Immature natural killer cell (primary cell): ENCODE measurements around the gene OR5K4. TPM values are rescaled to one million over a fixed set of nuclear protein-coding genes. Genes with fewer than 3 reads are reported as not detected.
A peak's percentile ranks its signal among the peaks of the same experiment; 100 is the strongest.

Experiments used
- DNase-seq, 3 donors: peaks; one replicate each; pipeline ENCODE4 v3.0.0; 2022; ENCODE audit warnings: mixed read lengths in 1 of 3
- H3K27ac Mint-ChIP-seq, 6 donors: one replicate each; pipeline ENCODE4 v1.8.0; 2020; ENCODE audit warnings: mixed read lengths in 6 of 6, mild to moderate bottlenecking in 5 of 6, inconsistent platforms in 4 of 6, moderate library complexity in 3 of 6
- H3K27me3 Mint-ChIP-seq, 3 donors: one replicate each; pipeline ENCODE4 v1.8.0; 2020 to 2021; ENCODE audit warnings: low read depth in 3 of 3, mild to moderate bottlenecking in 3 of 3, mixed read lengths in 3 of 3, moderate library complexity in 3 of 3, inconsistent platforms in 1 of 3
- H3K36me3 Mint-ChIP-seq, 3 donors: one replicate each; pipeline ENCODE4 v1.8.0; 2020; ENCODE audit warnings: mixed read lengths in 3 of 3, inconsistent platforms in 2 of 3, mild to moderate bottlenecking in 2 of 3
- H3K4me1 Mint-ChIP-seq, 2 donors: one replicate each; pipeline ENCODE4 v1.8.0; 2020; ENCODE audit warnings: inconsistent platforms in 2 of 2, mild to moderate bottlenecking in 2 of 2, mixed read lengths in 2 of 2, moderate library complexity in 1 of 2
- H3K4me3 Mint-ChIP-seq, 5 donors: one replicate each; pipeline ENCODE4 v1.8.0; 2020; ENCODE audit warnings: mild to moderate bottlenecking in 5 of 5, mixed read lengths in 5 of 5, inconsistent platforms in 3 of 5, moderate library complexity in 3 of 5
- H3K9me3 Mint-ChIP-seq, 6 donors: one replicate each; pipeline ENCODE4 v1.8.0; 2020; ENCODE audit warnings: mild to moderate bottlenecking in 6 of 6, mixed read lengths in 6 of 6, inconsistent platforms in 4 of 6, moderate library complexity in 3 of 6
- polyA plus RNA-seq, 3 donors: library from polyadenylated mRNA; unstranded; fragments of 300-500 nt; fragmentation: Illumina TruSeq; gene quantifications; one replicate each; pipeline ENCODE4 v1.2.3, GENCODE V29; 2021

Gene OR5K4
- polyA plus RNA-seq, 3 donors from 2014 or later = not detected

- Mint-ChIP-seq H3K36me3 (no peaks in the 10 kb centered on the region), H3K27ac (no peak overlapping the region), H3K4me3 (no peak overlapping the region), H3K27me3 (peaks cover 0 to 7% (median 3%) of the 10 kb centered on the region in 3 donors), H3K4me1 (no peaks in the 10 kb centered on the region), H3K9me3 (no peaks in the 10 kb centered on the region)
- DNase-seq = peak in 2 of 3 donors; percentile 5 to 19
Measured at GRCh38 chr3:98343647-98344507, 9.8 kb upstream of the OR5K4 start.

- Mint-ChIP-seq H3K27ac (no peak overlapping the region), H3K4me1 (no peaks in the 10 kb centered on the region), H3K36me3 (no peaks in the 10 kb centered on the region), H3K27me3 (peaks cover 0 to 2% (median 2%) of the 10 kb centered on the region in 3 donors), H3K4me3 (no peak overlapping the region), H3K9me3 (no peaks in the 10 kb centered on the region)
- DNase-seq = no peak
Measured at GRCh38 chr3:98350082-98350481, 3.6 kb upstream of the OR5K4 start.

- Mint-ChIP-seq H3K9me3 (peaks cover 3 to 25% (median 12%) of the 10 kb centered on the region in 6 donors), H3K27ac (no peak overlapping the region), H3K27me3 (peaks cover 0 to 6% (median 1%) of the 10 kb centered on the region in 3 donors), H3K36me3 (peaks cover 0 to 5% (median 0%) of the 10 kb centered on the region in 3 donors), H3K4me1 (no peaks in the 10 kb centered on the region), H3K4me3 (no peak overlapping the region)
- DNase-seq = no peak
Measured at GRCh38 chr3:98359250-98359649, 5.6 kb downstream of the OR5K4 start.

- Mint-ChIP-seq H3K4me3 (no peak overlapping the region), H3K27me3 (peaks cover 0 to 6% (median 1%) of the 10 kb centered on the region in 3 donors), H3K9me3 (peaks cover 3 to 25% (median 12%) of the 10 kb centered on the region in 6 donors), H3K27ac (no peak overlapping the region), H3K4me1 (no peaks in the 10 kb centered on the region), H3K36me3 (peaks cover 0 to 5% (median 0%) of the 10 kb centered on the region in 3 donors)
- DNase-seq = no peak
Measured at GRCh38 chr3:98359993-98360675, 6.5 kb downstream of the OR5K4 start.

GRCh38 chr3:98360681-98361080 is 7.0 kb downstream of the OR5K4 start:
- Mint-ChIP-seq H3K4me3 (no peak overlapping the region), H3K9me3 (peaks cover 3 to 31% (median 13%) of the 10 kb centered on the region in 6 donors), H3K36me3 (peaks cover 0 to 5% (median 0%) of the 10 kb centered on the region in 3 donors), H3K4me1 (no peaks in the 10 kb centered on the region), H3K27me3 (peaks cover 0 to 6% (median 1%) of the 10 kb centered on the region in 3 donors), H3K27ac (no peak overlapping the region)
- no peak for DNase-seq

DNA sequence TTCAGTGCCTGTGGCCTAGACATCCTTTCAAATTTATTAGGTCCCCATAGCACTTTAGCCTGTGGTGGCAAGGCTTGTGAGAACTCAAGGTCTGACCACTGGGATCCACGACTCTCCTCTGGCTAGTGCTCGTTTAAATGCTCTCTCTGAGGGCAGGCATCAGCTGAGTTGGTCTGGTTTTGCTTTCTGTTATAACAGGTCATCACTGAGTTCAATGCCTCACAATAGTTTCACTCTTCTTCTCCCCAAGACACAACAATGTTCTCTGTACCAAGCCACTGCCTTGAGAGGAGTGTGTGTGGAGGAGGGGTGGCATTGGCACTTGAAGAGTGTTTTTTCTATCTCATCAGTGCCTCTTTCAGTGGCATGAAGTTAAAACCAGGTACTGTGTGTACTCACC is 7.6 kb downstream of the OR5K4 start:
- no peak for DNase-seq
- H3K4me3 Mint-ChIP-seq = no peak overlapping the region
- peaks cover 0 to 6% (median 1%) of the 10 kb centered on the region in 3 donors for H3K27me3 Mint-ChIP-seq
- H3K36me3 Mint-ChIP-seq = peaks cover 0 to 5% (median 0%) of the 10 kb centered on the region in 3 donors
- H3K4me1 Mint-ChIP-seq = no peaks in the 10 kb centered on the region
- peaks cover 3 to 35% (median 13%) of the 10 kb centered on the region in 6 donors for H3K9me3 Mint-ChIP-seq
- H3K27ac Mint-ChIP-seq = no peak overlapping the region

- no peak for DNase-seq
- no peaks in the 10 kb centered on the region for H3K4me1 Mint-ChIP-seq
- no peaks in the 10 kb centered on the region for H3K36me3 Mint-ChIP-seq
- H3K27me3 Mint-ChIP-seq = peaks cover 0 to 4% (median 0%) of the 10 kb centered on the region in 3 donors
- no peak overlapping the region for H3K4me3 Mint-ChIP-seq
- no peak overlapping the region for H3K27ac Mint-ChIP-seq
- peaks cover 0 to 10% (median 2%) of the 10 kb centered on the region in 6 donors for H3K9me3 Mint-ChIP-seq
Measured at GRCh38 chr3:98367464-98368246, 14.0 kb downstream of the OR5K4 start.

- Mint-ChIP-seq H3K27me3 (peaks cover 0 to 4% (median 0%) of the 10 kb centered on the region in 3 donors), H3K9me3 (peaks cover 0 to 3% (median 0%) of the 10 kb centered on the region in 6 donors), H3K4me3 (no peak overlapping the region), H3K36me3 (no peaks in the 10 kb centered on the region), H3K27ac (no peak overlapping the region), H3K4me1 (no peaks in the 10 kb centered on the region)
- no peak for DNase-seq
Measured at GRCh38 chr3:98371186-98371585, 17.5 kb downstream of the OR5K4 start.

DNA sequence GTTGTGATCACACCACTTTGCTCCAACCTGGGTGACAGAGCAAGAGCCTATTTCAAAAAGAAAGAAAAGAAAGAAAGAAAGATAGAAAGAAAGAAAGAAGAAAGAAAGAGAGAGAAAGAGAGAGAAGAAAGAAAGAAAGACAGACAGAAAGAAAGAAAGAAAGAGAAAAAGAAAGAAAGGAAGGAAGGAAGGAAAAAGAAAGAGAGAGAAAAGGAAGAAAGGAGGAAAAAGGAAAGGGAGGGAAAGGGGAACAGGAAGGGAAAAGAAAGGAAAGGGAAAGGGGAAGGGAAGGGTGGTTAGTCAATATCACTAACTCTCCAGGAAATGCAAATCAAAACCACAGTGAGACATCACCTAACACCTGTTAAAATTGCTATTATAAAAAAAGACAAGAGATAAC is 18.2 kb downstream of the OR5K4 start:
- Mint-ChIP-seq H3K36me3 (no peaks in the 10 kb centered on the region), H3K4me3 (no peak overlapping the region), H3K4me1 (no peaks in the 10 kb centered on the region), H3K27me3 (peaks cover 0 to 4% (median 0%) of the 10 kb centered on the region in 3 donors), H3K27ac (no peak overlapping the region), H3K9me3 (peaks cover 0 to 3% (median 0%) of the 10 kb centered on the region in 6 donors)
- no peak for DNase-seq

- Mint-ChIP-seq H3K9me3 (peaks cover 0 to 3% (median 0%) of the 10 kb centered on the region in 6 donors), H3K4me3 (no peak overlapping the region), H3K27ac (no peak overlapping the region), H3K4me1 (no peaks in the 10 kb centered on the region), H3K36me3 (no peaks in the 10 kb centered on the region), H3K27me3 (peaks cover 0 to 4% (median 0%) of the 10 kb centered on the region in 3 donors)
- no peak for DNase-seq
Measured at GRCh38 chr3:98372445-98372844, 18.8 kb downstream of the OR5K4 start.

DNA sequence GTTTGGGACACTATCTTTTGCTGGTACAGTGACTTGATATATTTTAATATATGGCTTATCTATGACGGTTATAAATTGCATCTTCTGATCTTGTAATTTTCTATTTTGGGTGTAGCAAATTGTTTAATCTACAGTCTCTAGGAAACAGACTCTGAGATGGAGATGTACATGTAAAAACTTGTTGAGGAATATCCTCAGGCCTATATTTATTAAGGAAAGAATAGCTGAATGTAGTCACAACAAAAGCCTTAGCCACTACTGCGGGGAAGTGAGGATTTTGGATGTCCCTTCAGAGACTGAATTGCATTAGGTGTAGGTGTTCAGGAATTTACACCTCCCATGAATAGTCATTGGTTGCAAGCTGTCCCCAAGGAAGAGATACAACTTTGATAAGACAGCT is 23.0 kb downstream of the OR5K4 start:
- Mint-ChIP-seq H3K9me3 (peaks cover 0 to 5% (median 0%) of the 10 kb centered on the region in 6 donors), H3K4me3 (no peak overlapping the region), H3K27ac (no peak overlapping the region), H3K4me1 (no peaks in the 10 kb centered on the region), H3K36me3 (no peaks in the 10 kb centered on the region), H3K27me3 (peaks cover 0 to 2% (median 0%) of the 10 kb centered on the region in 3 donors)
- DNase-seq = no peak

- H3K4me3 Mint-ChIP-seq = no peak overlapping the region
- peaks cover 0 to 2% (median 0%) of the 10 kb centered on the region in 6 donors for H3K9me3 Mint-ChIP-seq
- DNase-seq = no peak
- H3K27ac Mint-ChIP-seq = no peak overlapping the region
- peaks cover 0 to 3% (median 0%) of the 10 kb centered on the region in 3 donors for H3K36me3 Mint-ChIP-seq
- peaks cover 4 to 10% (median 5%) of the 10 kb centered on the region in 3 donors for H3K27me3 Mint-ChIP-seq
- no peaks in the 10 kb centered on the region for H3K4me1 Mint-ChIP-seq
Measured at GRCh38 chr3:98388147-98388546, 34.5 kb downstream of the OR5K4 start.

DNA sequence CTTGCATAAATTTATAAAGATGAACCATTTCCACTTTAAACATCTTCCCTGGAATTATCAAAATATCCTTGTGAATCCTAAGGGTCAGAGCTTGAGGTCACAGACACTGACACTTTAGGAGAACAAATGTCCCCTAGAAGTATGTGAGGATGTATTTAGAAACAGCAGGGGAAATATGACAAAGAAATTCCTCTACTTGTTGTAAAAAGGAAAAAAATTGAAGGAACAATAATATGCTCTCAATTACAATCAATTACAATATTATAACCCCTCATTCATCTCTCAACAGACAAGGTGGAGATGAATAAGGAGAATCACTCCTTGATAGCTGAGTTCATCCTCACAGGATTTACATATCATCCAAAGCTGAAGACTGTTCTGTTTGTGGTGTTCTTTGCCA is 36.7 kb downstream of the OR5K4 start, which contains the start of gene OR5K3:
Gene OR5K3, plus strand, starts transcription at position 301 of the 400 bp plus-strand sequence. Its CDS starts 0 bp downstream, at position 301.
- H3K27ac Mint-ChIP-seq = no peak within 1 kb of the TSS
- DNase-seq = no peak

More for the DNA sequence above, 36.7 kb downstream of the OR5K4 start, which contains the start of gene OR5K3:
- Mint-ChIP-seq H3K4me3 (no peak within 1 kb of the TSS), H3K4me1 (no peaks in the 10 kb centered on the region), H3K27me3 (peaks cover 5 to 10% (median 8%) of the 10 kb centered on the region in 3 donors), H3K9me3 (peaks cover 0 to 2% (median 0%) of the 10 kb centered on the region in 6 donors), H3K36me3 (peaks cover 0 to 3% (median 0%) of the 10 kb centered on the region in 3 donors)
